Body of pancreas (tissue), 4 donors: Measurements from ENCODE around the gene CYP26C1.

Source experiments
- POLR2A ChIP-seq, 3 donors: fragments of 450-650 bp; IDR thresholded peaks; one replicate each; pipeline ENCODE4 v1.6.1; 2016; ENCODE audit warnings: antibody characterized with exemption in 3 of 3, mild to moderate bottlenecking in 2 of 3
- TF ChIP-seq, protein P1 (sequence below), 7 experiments: fragments of 450-650 bp in 4 of 7; fragments of 200-600 bp in 3 of 7; sonication (generic) in 3 of 7; IDR thresholded peaks; one replicate each; pipeline ENCODE4 v1.5.1; 2016 to 2019; ENCODE audit warnings: antibody characterized with exemption in 7 of 7

DNA sequence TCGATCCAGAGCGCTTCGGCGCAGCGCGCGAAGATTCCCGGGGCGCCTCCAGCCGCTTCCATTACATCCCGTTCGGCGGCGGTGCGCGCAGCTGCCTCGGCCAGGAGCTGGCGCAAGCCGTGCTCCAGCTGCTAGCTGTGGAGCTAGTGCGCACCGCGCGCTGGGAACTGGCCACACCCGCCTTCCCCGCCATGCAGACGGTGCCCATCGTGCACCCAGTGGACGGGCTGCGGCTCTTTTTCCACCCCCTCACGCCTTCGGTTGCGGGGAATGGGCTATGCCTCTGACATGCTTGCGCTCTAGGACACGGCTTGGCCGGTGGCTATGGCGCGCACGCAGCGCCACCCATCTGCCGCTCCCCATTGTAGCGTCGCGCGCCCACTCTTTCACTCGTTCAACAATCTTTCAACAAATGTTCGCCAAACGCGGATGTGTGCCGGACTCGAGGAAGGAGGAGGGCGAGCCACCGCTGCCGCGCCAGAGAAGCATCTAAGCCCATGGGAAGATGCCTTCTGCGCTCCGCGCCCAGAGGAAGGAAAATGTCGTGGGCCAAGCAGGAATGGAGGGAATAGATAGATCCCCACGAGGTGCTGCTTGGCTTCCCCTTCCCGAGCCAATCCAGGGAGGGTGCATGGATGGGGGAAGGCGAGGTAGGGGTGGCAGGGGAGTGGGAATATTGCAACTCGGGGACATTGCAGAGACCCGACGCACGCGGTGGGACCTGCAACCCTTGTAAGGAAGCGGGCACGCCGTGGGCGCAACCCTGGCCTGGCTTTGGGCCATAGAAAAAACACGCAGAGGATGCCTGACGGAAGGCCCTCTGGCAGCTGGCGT, 8.0 kb downstream of the CYP26C1 start:
- no peak for TF ChIP-seq POLR2A (IDR thresholded peaks at IDR 0.05)
- TF ChIP-seq, protein P1, sequence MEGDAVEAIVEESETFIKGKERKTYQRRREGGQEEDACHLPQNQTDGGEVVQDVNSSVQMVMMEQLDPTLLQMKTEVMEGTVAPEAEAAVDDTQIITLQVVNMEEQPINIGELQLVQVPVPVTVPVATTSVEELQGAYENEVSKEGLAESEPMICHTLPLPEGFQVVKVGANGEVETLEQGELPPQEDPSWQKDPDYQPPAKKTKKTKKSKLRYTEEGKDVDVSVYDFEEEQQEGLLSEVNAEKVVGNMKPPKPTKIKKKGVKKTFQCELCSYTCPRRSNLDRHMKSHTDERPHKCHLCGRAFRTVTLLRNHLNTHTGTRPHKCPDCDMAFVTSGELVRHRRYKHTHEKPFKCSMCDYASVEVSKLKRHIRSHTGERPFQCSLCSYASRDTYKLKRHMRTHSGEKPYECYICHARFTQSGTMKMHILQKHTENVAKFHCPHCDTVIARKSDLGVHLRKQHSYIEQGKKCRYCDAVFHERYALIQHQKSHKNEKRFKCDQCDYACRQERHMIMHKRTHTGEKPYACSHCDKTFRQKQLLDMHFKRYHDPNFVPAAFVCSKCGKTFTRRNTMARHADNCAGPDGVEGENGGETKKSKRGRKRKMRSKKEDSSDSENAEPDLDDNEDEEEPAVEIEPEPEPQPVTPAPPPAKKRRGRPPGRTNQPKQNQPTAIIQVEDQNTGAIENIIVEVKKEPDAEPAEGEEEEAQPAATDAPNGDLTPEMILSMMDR (IDR thresholded peaks at IDR 0.05) = no peak
